ENCODE measurements around the gene KRTAP4-6. TPM values are rescaled to one million over a fixed set of nuclear protein-coding genes. Genes with fewer than 3 reads are reported as not detected.
A peak's percentile ranks its signal among the peaks of the same experiment; 100 is the strongest.
"Not testable (repeated sequence)": the region's sequence is repeated elsewhere in the genome, so short reads cannot be mapped to it uniquely, and the experiment has no call there.

KRTAP4-6 gene
- polyA plus RNA-seq, 2 of the 4 experiments (the other 2 are of a cell fraction): not detected

DNA sequence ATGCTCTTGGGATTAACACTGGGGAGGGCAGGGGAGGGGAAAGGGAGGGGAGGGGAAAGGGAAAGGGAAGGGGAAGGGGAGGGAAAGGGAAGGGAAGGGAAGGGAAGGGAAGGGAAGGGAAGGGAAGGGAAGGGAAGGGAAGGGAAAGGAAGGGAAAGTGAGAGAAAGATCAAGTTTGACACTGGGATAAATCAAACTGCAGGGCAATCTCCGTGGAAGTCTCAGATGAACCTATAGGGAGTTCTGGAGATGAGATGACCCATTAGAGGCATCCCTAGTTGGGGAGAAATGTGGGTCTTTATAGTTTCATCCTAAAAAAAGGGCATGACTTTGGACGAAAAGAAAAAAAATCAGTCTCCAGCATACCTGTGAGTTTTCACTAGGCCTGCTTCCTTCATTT lies 18.6 kb downstream of the KRTAP4-6 start:
- Histone ChIP-seq H3K9me3 (no peaks in the 10 kb centered on the region), H3K4me3 (no peak overlapping the region), H3K27ac (no peak overlapping the region), H3K4me1 (no peaks in the 10 kb centered on the region), H3K4me2 (no peak overlapping the region)
- POLR2A ChIA-PET: no interaction called here
- DNase-seq (ENCODE audit: low read depth in 1 of 2, low spot score in 1 of 2) (no peak), ATAC-seq (no peak), FAIRE-seq (no peak)
- 63% methylated on average over 2 of the region's 2 CpGs for WGBS (ENCODE audit: missing lambda C conversion rate)
- TF ChIP-seq CEBPB (IDR thresholded peaks at IDR 0.05) (no peak), JUN (IDR thresholded peaks at IDR 0.05) (no peak), NFE2L2 (conservative IDR thresholded peaks at IDR 0.05; ENCODE audit: low read length) (no peak), E2F6 (IDR thresholded peaks at IDR 0.05; ENCODE audit: borderline replicate concordance, low read depth) (no peak), ZFP36 (IDR thresholded peaks at IDR 0.05; ENCODE audit: borderline replicate concordance, partially characterized antibody) (no peak), ZC3H11A (IDR thresholded peaks at IDR 0.05) (no peak), RAD21 (conservative IDR thresholded peaks at IDR 0.05 in 1 of 2, IDR thresholded peaks at IDR 0.05 in 1 of 2) (no peak), USF2 (IDR thresholded peaks at IDR 0.05) (no peak), EP300 (IDR thresholded peaks at IDR 0.05) (no peak), MYC (IDR thresholded peaks at IDR 0.05; ENCODE audit: borderline replicate concordance, low read length) (no peak), RFX5 (IDR thresholded peaks at IDR 0.05) (no peak), ZNF302 (CRISPR knock-in tag; IDR thresholded peaks at IDR 0.05) (no peak)
- TF ChIP-seq, protein P1, sequence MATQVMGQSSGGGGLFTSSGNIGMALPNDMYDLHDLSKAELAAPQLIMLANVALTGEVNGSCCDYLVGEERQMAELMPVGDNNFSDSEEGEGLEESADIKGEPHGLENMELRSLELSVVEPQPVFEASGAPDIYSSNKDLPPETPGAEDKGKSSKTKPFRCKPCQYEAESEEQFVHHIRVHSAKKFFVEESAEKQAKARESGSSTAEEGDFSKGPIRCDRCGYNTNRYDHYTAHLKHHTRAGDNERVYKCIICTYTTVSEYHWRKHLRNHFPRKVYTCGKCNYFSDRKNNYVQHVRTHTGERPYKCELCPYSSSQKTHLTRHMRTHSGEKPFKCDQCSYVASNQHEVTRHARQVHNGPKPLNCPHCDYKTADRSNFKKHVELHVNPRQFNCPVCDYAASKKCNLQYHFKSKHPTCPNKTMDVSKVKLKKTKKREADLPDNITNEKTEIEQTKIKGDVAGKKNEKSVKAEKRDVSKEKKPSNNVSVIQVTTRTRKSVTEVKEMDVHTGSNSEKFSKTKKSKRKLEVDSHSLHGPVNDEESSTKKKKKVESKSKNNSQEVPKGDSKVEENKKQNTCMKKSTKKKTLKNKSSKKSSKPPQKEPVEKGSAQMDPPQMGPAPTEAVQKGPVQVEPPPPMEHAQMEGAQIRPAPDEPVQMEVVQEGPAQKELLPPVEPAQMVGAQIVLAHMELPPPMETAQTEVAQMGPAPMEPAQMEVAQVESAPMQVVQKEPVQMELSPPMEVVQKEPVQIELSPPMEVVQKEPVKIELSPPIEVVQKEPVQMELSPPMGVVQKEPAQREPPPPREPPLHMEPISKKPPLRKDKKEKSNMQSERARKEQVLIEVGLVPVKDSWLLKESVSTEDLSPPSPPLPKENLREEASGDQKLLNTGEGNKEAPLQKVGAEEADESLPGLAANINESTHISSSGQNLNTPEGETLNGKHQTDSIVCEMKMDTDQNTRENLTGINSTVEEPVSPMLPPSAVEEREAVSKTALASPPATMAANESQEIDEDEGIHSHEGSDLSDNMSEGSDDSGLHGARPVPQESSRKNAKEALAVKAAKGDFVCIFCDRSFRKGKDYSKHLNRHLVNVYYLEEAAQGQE (IDR thresholded peaks at IDR 0.05): no peak
- CTCF ChIA-PET: no interaction called here

DNA sequence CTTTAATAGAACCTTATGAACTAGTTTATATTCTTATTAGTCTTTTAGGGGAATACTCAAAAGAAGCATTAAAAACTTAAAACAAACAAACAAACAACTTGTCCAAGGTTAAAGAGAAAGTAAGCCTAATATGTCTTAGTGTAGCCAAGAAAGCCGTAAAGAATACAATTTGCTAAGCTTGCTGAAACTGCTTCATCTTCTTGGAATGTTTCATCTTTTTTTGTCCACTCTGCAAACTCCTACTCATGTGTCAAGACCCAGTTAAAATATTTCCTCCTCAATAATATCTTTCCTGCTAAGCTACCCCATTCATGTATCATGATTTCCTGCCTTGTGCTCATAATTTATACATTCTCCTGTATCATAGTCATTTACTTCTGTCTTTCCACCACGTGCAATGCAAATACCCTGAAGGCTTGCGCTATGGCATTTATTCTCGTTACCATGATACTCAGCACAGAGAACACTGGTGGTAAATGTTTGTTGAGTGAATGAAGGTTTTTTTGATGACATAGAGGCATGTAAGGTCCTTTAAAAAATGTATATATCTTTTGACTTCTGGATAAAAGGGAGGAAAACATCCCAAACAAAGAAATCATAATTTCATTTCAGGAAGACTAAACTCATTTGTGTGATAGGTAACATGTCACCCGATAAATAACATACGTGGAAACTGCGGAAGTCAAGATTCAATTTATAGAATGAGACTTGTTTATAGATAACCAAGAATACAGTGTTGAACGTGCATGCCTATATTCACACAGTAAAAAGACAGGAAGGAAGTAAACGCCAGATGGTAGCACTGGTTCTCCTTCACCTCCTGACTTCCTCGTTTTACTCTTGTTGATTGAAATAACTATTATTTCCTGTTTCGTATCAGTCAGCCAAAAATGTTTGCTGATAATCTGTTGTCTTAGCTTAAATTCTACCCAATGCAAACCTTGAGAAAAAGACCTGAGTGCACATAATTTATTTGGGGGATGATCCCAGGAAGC lies 20.4 kb downstream of the KRTAP4-6 start:
- H3K27ac ChIP-seq; ATAC-seq; H3K4me1 ChIP-seq; DNase-seq (ENCODE audit: low read depth in 1 of 2, low spot score in 1 of 2); H3K9me3 ChIP-seq; CTCF ChIA-PET; POLR2A ChIA-PET; H3K4me3 ChIP-seq; H3K4me2 ChIP-seq: not testable (repeated sequence)
- FAIRE-seq: peak; percentile 98
- 75% methylated on average over 11 of the region's 11 CpGs for WGBS (ENCODE audit: missing lambda C conversion rate)

DNA sequence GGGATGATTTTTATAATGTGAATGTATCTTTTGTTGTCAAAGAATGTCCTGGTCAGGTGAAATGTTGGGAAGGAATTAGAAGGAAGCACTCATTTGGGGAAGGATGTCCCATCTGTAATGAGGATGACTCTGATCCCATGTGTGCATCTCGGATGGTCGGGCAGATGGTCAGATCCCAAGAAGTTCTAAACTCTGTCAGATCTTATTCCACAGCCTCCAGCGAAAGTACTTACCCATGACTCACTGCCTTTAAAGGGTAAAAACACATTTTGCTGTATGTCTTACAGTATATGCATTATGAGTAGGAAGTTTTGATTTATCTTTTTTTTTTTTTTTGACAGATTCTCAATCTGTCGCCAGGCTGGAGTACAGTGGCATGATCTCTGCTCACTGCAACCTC lies 21.6 kb downstream of the KRTAP4-6 start:
- TF ChIP-seq BHLHE40 (IDR thresholded peaks at IDR 0.05; ENCODE audit: low read depth, low read length) (no peak), CHD4 (IDR thresholded peaks at IDR 0.05; ENCODE audit: borderline replicate concordance) (no peak), ESRRA (IDR thresholded peaks at IDR 0.05; ENCODE audit: borderline replicate concordance, low read length) (no peak), KDM1A (IDR thresholded peaks at IDR 0.05; ENCODE audit: low read depth) (no peak), CBX8 (IDR thresholded peaks at IDR 0.05) (no peak), RNF2 (IDR thresholded peaks at IDR 0.05; ENCODE audit: borderline replicate concordance, low read depth) (no peak), JUN (IDR thresholded peaks at IDR 0.05) (no peak), RAD21 (conservative IDR thresholded peaks at IDR 0.05 in 1 of 2, IDR thresholded peaks at IDR 0.05 in 1 of 2) (no peak), EHF (CRISPR knock-in tag; IDR thresholded peaks at IDR 0.05) (no peak), KDM5A (IDR thresholded peaks at IDR 0.05) (no peak)
- TF ChIP-seq, protein P2, sequence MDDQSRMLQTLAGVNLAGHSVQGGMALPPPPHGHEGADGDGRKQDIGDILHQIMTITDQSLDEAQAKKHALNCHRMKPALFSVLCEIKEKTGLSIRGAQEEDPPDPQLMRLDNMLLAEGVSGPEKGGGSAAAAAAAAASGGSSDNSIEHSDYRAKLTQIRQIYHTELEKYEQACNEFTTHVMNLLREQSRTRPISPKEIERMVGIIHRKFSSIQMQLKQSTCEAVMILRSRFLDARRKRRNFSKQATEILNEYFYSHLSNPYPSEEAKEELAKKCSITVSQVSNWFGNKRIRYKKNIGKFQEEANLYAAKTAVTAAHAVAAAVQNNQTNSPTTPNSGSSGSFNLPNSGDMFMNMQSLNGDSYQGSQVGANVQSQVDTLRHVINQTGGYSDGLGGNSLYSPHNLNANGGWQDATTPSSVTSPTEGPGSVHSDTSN (IDR thresholded peaks at IDR 0.05): no peak
- Histone ChIP-seq H3K27ac (no peak overlapping the region), H3K4me1 (no peaks in the 10 kb centered on the region), H3K9me3 (no peaks in the 10 kb centered on the region), H3K4me2 (no peak overlapping the region), H3K4me3 (no peak overlapping the region)
- ATAC-seq (no peak), FAIRE-seq (no peak), DNase-seq (ENCODE audit: low read depth in 1 of 2, low spot score in 1 of 2) (no peak)
- WGBS (ENCODE audit: missing lambda C conversion rate): 70% methylated on average over 4 of the region's 4 CpGs
- ChIA-PET POLR2A (no interaction called here), CTCF (no interaction called here)

- H3K4me2 ChIP-seq, FAIRE-seq, H3K4me3 ChIP-seq: not testable (repeated sequence)
Measured at GRCh38 chr17:41117846-41118386, 22.4 kb downstream of the KRTAP4-6 start, which contains the start of gene KRTAP4-11. Gene KRTAP4-11, minus strand, starts transcription at chr17:41118373. Its CDS starts 58 bp downstream, at chr17:41118315.

More at GRCh38 chr17:41117846-41118386, 22.4 kb downstream of the KRTAP4-6 start, which contains the start of gene KRTAP4-11:
- H3K4me1 ChIP-seq; ATAC-seq; POLR2A ChIA-PET; H3K9me3 ChIP-seq; H3K27ac ChIP-seq; CTCF ChIA-PET; DNase-seq (ENCODE audit: low read depth in 1 of 2, low spot score in 1 of 2): not testable (repeated sequence)
- WGBS (ENCODE audit: missing lambda C conversion rate): 65% methylated on average over 6 of the region's 10 CpGs

Measured in A549 (cell line).